ENCODE measurements around the gene PTPRN2. TPM values are rescaled to one million over a fixed set of nuclear protein-coding genes. Genes with fewer than 3 reads are reported as not detected.

The PTPRN2 gene
- total RNA-seq, 1 experiment from 2014 or later: 1.7 TPM

GRCh38 chr7:157651366-157652160, 936.1 kb downstream of the PTPRN2 start:
- H3K27me3 ChIP-seq (ENCODE audit: low read length): no peaks in the 10 kb centered on the region
- no peaks in the 10 kb centered on the region for H3K9me2 ChIP-seq (replicated peaks; ENCODE audit: insufficient read depth, low read length)
- H3K4me2 ChIP-seq (ENCODE audit: low read depth, low read length, poor library complexity, severe bottlenecking): no peak overlapping the region
- no peak for DNase-seq
- H3K27ac ChIP-seq (ENCODE audit: low read length): no peak overlapping the region
- no peaks in the 10 kb centered on the region for H3K9me3 ChIP-seq (ENCODE audit: low read length)
- H4K20me1 ChIP-seq (ENCODE audit: insufficient read depth, low read depth, low read length): no peaks in the 10 kb centered on the region
- no peak overlapping the region for H3K9ac ChIP-seq (ENCODE audit: low read length)
- no peak overlapping the region for H2AFZ ChIP-seq (ENCODE audit: low read length)
- no peaks in the 10 kb centered on the region for H3K4me1 ChIP-seq (ENCODE audit: low read length)
- no peaks in the 10 kb centered on the region for H3K79me2 ChIP-seq (ENCODE audit: low read length)
- H3K4me3 ChIP-seq (ENCODE audit: low read length): no peak overlapping the region
- no peaks in the 10 kb centered on the region for H3K36me3 ChIP-seq (ENCODE audit: insufficient read depth, low read length)

DNA sequence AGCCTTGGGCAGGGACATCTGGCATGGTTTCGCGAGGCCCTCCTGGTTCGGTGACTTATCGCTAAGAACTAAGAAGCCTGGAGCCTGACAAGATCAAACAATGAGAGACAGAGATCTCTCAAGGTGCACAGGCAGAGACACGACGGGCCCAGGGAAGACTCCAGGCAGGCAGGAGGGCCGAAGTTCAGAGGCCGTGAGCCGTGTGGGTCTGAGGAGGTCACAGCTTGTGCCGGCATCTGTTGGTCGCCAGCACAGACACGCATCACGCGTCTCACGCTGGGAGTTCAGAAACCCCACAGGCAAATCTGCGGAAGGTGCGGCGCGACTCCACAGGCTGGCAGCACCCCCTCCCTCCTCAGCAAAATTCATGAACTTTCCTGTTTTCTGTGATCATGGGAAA, 936.8 kb downstream of the PTPRN2 start:
- no peak overlapping the region for H2AFZ ChIP-seq (ENCODE audit: low read length)
- H3K9me3 ChIP-seq (ENCODE audit: low read length): no peaks in the 10 kb centered on the region
- H3K9ac ChIP-seq (ENCODE audit: low read length): no peak overlapping the region
- no peaks in the 10 kb centered on the region for H4K20me1 ChIP-seq (ENCODE audit: insufficient read depth, low read depth, low read length)
- H3K9me2 ChIP-seq (replicated peaks; ENCODE audit: insufficient read depth, low read length): no peaks in the 10 kb centered on the region
- no peaks in the 10 kb centered on the region for H3K79me2 ChIP-seq (ENCODE audit: low read length)
- no peaks in the 10 kb centered on the region for H3K27me3 ChIP-seq (ENCODE audit: low read length)
- no peak overlapping the region for H3K4me2 ChIP-seq (ENCODE audit: low read depth, low read length, poor library complexity, severe bottlenecking)
- no peak for DNase-seq
- no peaks in the 10 kb centered on the region for H3K4me1 ChIP-seq (ENCODE audit: low read length)
- H3K36me3 ChIP-seq (ENCODE audit: insufficient read depth, low read length): no peaks in the 10 kb centered on the region
- H3K4me3 ChIP-seq (ENCODE audit: low read length): no peak overlapping the region
- H3K27ac ChIP-seq (ENCODE audit: low read length): no peak overlapping the region

DNA sequence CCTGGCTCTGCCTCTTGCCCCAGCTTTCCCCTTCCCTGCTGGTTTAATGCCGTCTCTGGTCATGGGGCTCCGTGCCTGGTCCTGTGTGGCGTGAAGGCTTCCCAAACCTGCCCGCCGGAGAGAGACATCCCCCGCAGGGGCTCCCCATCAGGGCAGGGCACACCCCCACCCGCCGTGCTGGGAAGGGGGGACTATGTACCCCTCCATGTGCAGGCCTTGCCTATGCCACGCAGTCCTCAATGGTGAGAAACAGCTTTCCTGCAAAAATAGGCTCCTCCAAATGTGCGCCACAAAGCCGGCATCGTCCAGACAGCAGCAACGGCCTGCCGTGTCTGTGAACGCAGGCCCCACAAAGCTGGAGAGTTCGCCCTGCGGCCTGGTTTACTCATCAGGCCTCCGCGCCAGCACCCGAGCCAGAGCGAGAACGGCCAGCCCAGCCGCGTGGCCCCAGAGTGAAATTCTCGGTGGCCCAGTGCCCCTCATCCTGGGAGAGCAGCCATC, 937.4 kb downstream of the PTPRN2 start:
- Histone ChIP-seq H3K9me3 (ENCODE audit: low read length) (no peaks in the 10 kb centered on the region), H3K4me2 (ENCODE audit: low read depth, low read length, poor library complexity, severe bottlenecking) (no peak overlapping the region), H3K4me1 (ENCODE audit: low read length) (no peaks in the 10 kb centered on the region), H2AFZ (ENCODE audit: low read length) (no peak overlapping the region), H4K20me1 (ENCODE audit: insufficient read depth, low read depth, low read length) (no peaks in the 10 kb centered on the region), H3K79me2 (ENCODE audit: low read length) (no peaks in the 10 kb centered on the region), H3K27ac (ENCODE audit: low read length) (no peak overlapping the region), H3K27me3 (ENCODE audit: low read length) (no peaks in the 10 kb centered on the region), H3K4me3 (ENCODE audit: low read length) (no peak overlapping the region), H3K9me2 (replicated peaks; ENCODE audit: insufficient read depth, low read length) (no peaks in the 10 kb centered on the region), H3K9ac (ENCODE audit: low read length) (no peak overlapping the region), H3K36me3 (ENCODE audit: insufficient read depth, low read length) (no peaks in the 10 kb centered on the region)
- DNase-seq: no peak

DNA sequence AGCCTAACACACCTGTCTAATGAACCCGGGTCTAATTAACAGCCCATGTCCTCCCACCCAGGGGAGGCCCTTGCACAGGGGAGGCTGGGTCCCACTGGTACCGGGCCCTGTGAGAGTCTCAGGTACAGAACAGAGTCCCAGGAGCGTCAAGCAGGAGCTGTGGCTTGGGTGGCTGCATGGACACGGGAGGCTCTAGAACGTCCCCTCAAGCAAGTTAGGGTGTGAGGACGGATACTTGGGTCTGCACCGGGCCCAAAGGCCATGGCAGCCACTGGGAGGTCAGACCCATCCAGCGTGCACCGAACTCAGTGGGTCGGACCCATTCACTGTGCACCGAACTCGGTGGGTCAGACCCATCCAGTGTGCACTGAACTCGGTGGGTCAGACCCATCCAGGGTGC, 941.1 kb downstream of the PTPRN2 start:
- Histone ChIP-seq H3K4me2 (ENCODE audit: low read depth, low read length, poor library complexity, severe bottlenecking) (no peak overlapping the region), H3K9ac (ENCODE audit: low read length) (no peak overlapping the region), H3K79me2 (ENCODE audit: low read length) (no peaks in the 10 kb centered on the region), H3K27ac (ENCODE audit: low read length) (no peak overlapping the region), H3K9me3 (ENCODE audit: low read length) (no peaks in the 10 kb centered on the region), H3K4me1 (ENCODE audit: low read length) (no peaks in the 10 kb centered on the region), H3K4me3 (ENCODE audit: low read length) (no peak overlapping the region), H4K20me1 (ENCODE audit: insufficient read depth, low read depth, low read length) (no peaks in the 10 kb centered on the region), H3K27me3 (ENCODE audit: low read length) (no peaks in the 10 kb centered on the region), H3K9me2 (replicated peaks; ENCODE audit: insufficient read depth, low read length) (no peaks in the 10 kb centered on the region), H3K36me3 (ENCODE audit: insufficient read depth, low read length) (no peaks in the 10 kb centered on the region), H2AFZ (ENCODE audit: low read length) (no peak overlapping the region)
- peak; percentile 22 for DNase-seq

DNA sequence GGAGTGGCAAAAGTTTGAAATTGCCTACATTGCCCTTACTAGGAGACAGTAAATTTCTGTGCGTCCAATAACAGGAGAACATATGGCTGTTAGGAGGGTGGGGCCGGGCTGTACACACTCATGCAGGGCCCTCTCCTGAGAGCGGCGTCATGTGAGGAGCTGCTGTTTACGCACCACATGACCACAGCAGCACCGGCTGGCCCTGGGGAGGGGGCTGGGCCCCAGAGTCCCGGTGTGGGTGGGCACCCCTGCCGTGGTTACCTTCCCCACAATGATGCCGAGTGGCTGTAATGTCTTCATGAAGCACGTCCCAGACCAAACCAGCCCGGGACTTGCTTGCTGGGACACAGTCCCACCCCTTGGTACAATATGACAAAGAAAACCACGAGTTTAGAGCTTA, 942.1 kb downstream of the PTPRN2 start:
- Histone ChIP-seq H3K9me2 (replicated peaks; ENCODE audit: insufficient read depth, low read length) (no peaks in the 10 kb centered on the region), H3K27ac (ENCODE audit: low read length) (no peak overlapping the region), H3K9ac (ENCODE audit: low read length) (no peak overlapping the region), H3K79me2 (ENCODE audit: low read length) (no peaks in the 10 kb centered on the region), H2AFZ (ENCODE audit: low read length) (no peak overlapping the region), H3K4me2 (ENCODE audit: low read depth, low read length, poor library complexity, severe bottlenecking) (no peak overlapping the region), H3K9me3 (ENCODE audit: low read length) (no peaks in the 10 kb centered on the region), H3K4me1 (ENCODE audit: low read length) (no peaks in the 10 kb centered on the region), H3K27me3 (ENCODE audit: low read length) (no peaks in the 10 kb centered on the region), H3K4me3 (ENCODE audit: low read length) (no peak overlapping the region), H4K20me1 (ENCODE audit: insufficient read depth, low read depth, low read length) (no peaks in the 10 kb centered on the region), H3K36me3 (ENCODE audit: insufficient read depth, low read length) (no peaks in the 10 kb centered on the region)
- DNase-seq: peak; percentile 34

DNA sequence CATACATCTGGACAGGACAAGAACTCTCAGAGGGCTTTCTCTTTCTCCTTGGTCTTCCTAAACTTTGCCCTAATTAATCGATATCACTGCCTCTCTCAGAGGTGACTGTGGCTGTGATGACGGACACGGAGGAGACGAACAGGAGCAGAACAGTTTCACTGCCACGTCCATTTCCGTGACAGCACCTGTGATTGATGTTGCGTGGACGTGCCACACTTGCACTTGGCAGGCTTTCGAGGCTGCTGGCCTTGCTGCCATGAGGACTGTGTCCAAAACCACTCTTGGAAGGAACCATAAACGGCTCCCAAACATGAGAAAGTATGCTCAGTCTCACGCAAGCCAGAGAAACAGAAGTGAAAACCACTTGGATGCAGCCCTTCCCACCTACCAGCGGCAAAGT, 942.7 kb downstream of the PTPRN2 start:
- Histone ChIP-seq H3K27ac (ENCODE audit: low read length) (no peak overlapping the region), H3K4me1 (ENCODE audit: low read length) (no peaks in the 10 kb centered on the region)
- DNase-seq: peak; percentile 34

DNA sequence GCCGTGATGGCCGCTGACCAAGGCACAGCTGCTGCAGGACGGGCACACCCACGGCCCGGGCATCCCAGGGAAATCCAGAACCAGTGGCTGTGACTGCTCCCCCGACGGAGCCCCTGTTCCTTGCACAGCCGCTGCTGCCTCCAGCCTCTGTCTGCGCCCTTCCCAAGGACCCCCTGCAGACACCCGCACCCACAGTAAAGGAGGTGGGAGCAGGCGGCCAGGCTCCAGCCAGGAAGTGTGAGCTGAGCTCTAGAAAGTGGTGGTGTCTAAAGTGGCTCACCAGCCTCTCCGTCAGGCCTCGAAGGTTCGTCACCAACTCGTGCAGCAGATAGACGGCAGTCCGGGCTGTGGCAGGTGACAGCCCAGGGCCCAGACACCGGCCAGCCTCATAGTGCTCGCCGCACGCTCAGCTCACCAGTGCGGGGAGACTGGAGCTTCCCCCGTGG, 944.1 kb downstream of the PTPRN2 start:
- no peaks in the 10 kb centered on the region for H4K20me1 ChIP-seq (ENCODE audit: insufficient read depth, low read depth, low read length)
- no peaks in the 10 kb centered on the region for H3K79me2 ChIP-seq (ENCODE audit: low read length)
- H3K4me3 ChIP-seq (ENCODE audit: low read length): no peak overlapping the region
- no peak overlapping the region for H2AFZ ChIP-seq (ENCODE audit: low read length)
- H3K27me3 ChIP-seq (ENCODE audit: low read length): no peaks in the 10 kb centered on the region
- no peaks in the 10 kb centered on the region for H3K36me3 ChIP-seq (ENCODE audit: insufficient read depth, low read length)
- H3K4me1 ChIP-seq (ENCODE audit: low read length): no peaks in the 10 kb centered on the region
- H3K9ac ChIP-seq (ENCODE audit: low read length): no peak overlapping the region
- H3K27ac ChIP-seq (ENCODE audit: low read length): no peak overlapping the region
- H3K9me2 ChIP-seq (replicated peaks; ENCODE audit: insufficient read depth, low read length): no peaks in the 10 kb centered on the region
- no peak for DNase-seq
- H3K4me2 ChIP-seq (ENCODE audit: low read depth, low read length, poor library complexity, severe bottlenecking): no peak overlapping the region
- H3K9me3 ChIP-seq (ENCODE audit: low read length): no peaks in the 10 kb centered on the region

More for the DNA sequence above, 942.7 kb downstream of the PTPRN2 start:
- Histone ChIP-seq H2AFZ (ENCODE audit: low read length) (no peak overlapping the region), H3K27me3 (ENCODE audit: low read length) (no peaks in the 10 kb centered on the region), H3K4me3 (ENCODE audit: low read length) (no peak overlapping the region), H3K4me2 (ENCODE audit: low read depth, low read length, poor library complexity, severe bottlenecking) (no peak overlapping the region), H3K9me2 (replicated peaks; ENCODE audit: insufficient read depth, low read length) (no peaks in the 10 kb centered on the region), H3K36me3 (ENCODE audit: insufficient read depth, low read length) (no peaks in the 10 kb centered on the region), H3K79me2 (ENCODE audit: low read length) (no peaks in the 10 kb centered on the region), H3K9me3 (ENCODE audit: low read length) (no peaks in the 10 kb centered on the region), H4K20me1 (ENCODE audit: insufficient read depth, low read depth, low read length) (no peaks in the 10 kb centered on the region), H3K9ac (ENCODE audit: low read length) (no peak overlapping the region)

DNA sequence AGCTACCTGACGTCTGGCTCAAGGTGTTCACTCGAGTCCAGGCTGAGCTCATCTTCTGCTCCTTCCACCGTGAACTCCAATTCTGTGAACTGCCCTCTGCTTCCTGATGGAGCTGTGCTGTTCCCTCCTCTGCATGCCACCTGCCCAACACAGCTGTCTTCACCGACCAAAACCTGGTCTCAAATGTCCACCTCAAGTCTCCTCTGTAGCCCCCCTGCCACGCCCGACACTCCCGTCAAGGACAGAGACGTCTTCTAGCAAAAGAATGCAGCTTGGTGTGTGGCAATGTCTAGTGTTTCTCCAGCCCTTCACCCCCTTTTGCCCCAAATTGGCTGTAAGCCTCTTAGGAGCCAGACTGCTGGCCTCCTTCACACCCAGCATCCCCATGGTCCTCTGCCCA, 945.8 kb downstream of the PTPRN2 start:
- no peak overlapping the region for H3K4me3 ChIP-seq (ENCODE audit: low read length)
- no peak for DNase-seq
- no peaks in the 10 kb centered on the region for H3K9me2 ChIP-seq (replicated peaks; ENCODE audit: insufficient read depth, low read length)
- H3K4me1 ChIP-seq (ENCODE audit: low read length): no peaks in the 10 kb centered on the region
- H3K27ac ChIP-seq (ENCODE audit: low read length): no peak overlapping the region
- H3K27me3 ChIP-seq (ENCODE audit: low read length): no peaks in the 10 kb centered on the region
- no peaks in the 10 kb centered on the region for H3K9me3 ChIP-seq (ENCODE audit: low read length)
- H3K9ac ChIP-seq (ENCODE audit: low read length): no peak overlapping the region
- no peaks in the 10 kb centered on the region for H4K20me1 ChIP-seq (ENCODE audit: insufficient read depth, low read depth, low read length)
- H2AFZ ChIP-seq (ENCODE audit: low read length): no peak overlapping the region
- no peaks in the 10 kb centered on the region for H3K79me2 ChIP-seq (ENCODE audit: low read length)
- H3K4me2 ChIP-seq (ENCODE audit: low read depth, low read length, poor library complexity, severe bottlenecking): no peak overlapping the region
- no peaks in the 10 kb centered on the region for H3K36me3 ChIP-seq (ENCODE audit: insufficient read depth, low read length)
